ENCODE results near the gene TIMP2.
"Not testable (repeated sequence)": the region's sequence is repeated elsewhere in the genome, so short reads cannot be mapped to it uniquely, and the experiment has no call there.

Gene TIMP2

GRCh38 chr17:78903101-78903779 lies 21.9 kb downstream of the TIMP2 start, which contains the start of gene CEP295NL:
TSS of gene CEP295NL (minus strand) at chr17:78903201. CDS start at chr17:78901828, 1,373 bp downstream.
- no peak for DNase-seq

GRCh38 chr17:78902231-78902630 lies 23.0 kb downstream of the TIMP2 start:
- not testable (repeated sequence) for DNase-seq

- no peak for DNase-seq
Measured at GRCh38 chr17:78901806-78902205, 23.4 kb downstream of the TIMP2 start.

- no peak for DNase-seq
Measured at GRCh38 chr17:78900816-78901215, 24.4 kb downstream of the TIMP2 start.

GRCh38 chr17:78899361-78900260 lies 25.6 kb downstream of the TIMP2 start:
- DNase-seq, result peak; percentile 25

- no peak for DNase-seq
Measured at GRCh38 chr17:78898947-78899346, 26.2 kb downstream of the TIMP2 start.

GRCh38 chr17:78898075-78898836 lies 26.9 kb downstream of the TIMP2 start:
- DNase-seq, result no peak

GRCh38 chr17:78897664-78898047 lies 27.5 kb downstream of the TIMP2 start:
- DNase-seq, result no peak

GRCh38 chr17:78896834-78897663 lies 28.1 kb downstream of the TIMP2 start:
- DNase-seq, result no peak

GRCh38 chr17:78896091-78896833 lies 28.9 kb downstream of the TIMP2 start:
- DNase-seq, result no peak

GRCh38 chr17:78895322-78895721 lies 29.9 kb downstream of the TIMP2 start:
- DNase-seq, result no peak

GRCh38 chr17:78893684-78894083 lies 31.5 kb downstream of the TIMP2 start:
- no peak for DNase-seq

- DNase-seq, result no peak
Measured at GRCh38 chr17:78892936-78893379, 32.2 kb downstream of the TIMP2 start.

GRCh38 chr17:78892520-78892919 lies 32.7 kb downstream of the TIMP2 start:
- no peak for DNase-seq

GRCh38 chr17:78892062-78892456 lies 33.1 kb downstream of the TIMP2 start:
- no peak for DNase-seq

GRCh38 chr17:78891406-78892061 lies 33.7 kb downstream of the TIMP2 start:
- no peak for DNase-seq

- no peak for DNase-seq
Measured at GRCh38 chr17:78890498-78890897, 34.7 kb downstream of the TIMP2 start.

- DNase-seq, result not testable (repeated sequence)
Measured at GRCh38 chr17:78890096-78890495, 35.1 kb downstream of the TIMP2 start.

- no peak for DNase-seq
Measured at GRCh38 chr17:78889531-78889930, 35.7 kb downstream of the TIMP2 start.

- no peak for DNase-seq
Measured at GRCh38 chr17:78888941-78889518, 36.2 kb downstream of the TIMP2 start.
